Jurkat, Clone E6-1 (cell line): ENCODE results near the gene PTPN14.
A peak's percentile ranks its signal among the peaks of the same experiment; 100 is the strongest.

Source experiments
- DNase-seq: peaks from one replicate; pipeline ENCODE4 v3.0.0-alpha.2; 2011; ENCODE audit warnings: low read depth, low spot score
- H3K4me3 ChIP-seq: 2 replicates; pipeline ENCODE4 v1.5.1; 2011; ENCODE audit warnings: mild to moderate bottlenecking, low read length, control low read depth, moderate library complexity

The PTPN14 gene

DNA sequence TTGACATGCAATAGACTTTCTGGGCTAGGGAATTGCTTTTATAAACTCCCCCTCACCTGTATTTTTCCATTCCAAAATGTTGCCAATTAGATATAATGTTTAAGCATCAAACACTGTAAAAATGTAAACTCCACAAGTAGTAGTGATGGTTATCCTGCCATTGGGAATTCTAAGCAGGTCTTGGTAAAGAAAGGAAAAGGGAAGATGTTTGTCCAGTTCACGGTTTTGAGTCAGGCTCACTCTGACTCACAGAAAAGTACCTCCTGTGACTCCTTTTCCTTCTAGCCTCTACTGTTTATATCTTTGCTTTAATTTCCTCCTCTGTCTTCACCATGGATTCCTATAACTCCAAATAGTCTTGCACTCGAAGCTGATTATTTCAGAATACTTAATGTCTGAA lies 19.0 kb upstream of the PTPN14 start:
- DNase-seq: no peak
- no peak overlapping the region for H3K4me3 ChIP-seq

DNA sequence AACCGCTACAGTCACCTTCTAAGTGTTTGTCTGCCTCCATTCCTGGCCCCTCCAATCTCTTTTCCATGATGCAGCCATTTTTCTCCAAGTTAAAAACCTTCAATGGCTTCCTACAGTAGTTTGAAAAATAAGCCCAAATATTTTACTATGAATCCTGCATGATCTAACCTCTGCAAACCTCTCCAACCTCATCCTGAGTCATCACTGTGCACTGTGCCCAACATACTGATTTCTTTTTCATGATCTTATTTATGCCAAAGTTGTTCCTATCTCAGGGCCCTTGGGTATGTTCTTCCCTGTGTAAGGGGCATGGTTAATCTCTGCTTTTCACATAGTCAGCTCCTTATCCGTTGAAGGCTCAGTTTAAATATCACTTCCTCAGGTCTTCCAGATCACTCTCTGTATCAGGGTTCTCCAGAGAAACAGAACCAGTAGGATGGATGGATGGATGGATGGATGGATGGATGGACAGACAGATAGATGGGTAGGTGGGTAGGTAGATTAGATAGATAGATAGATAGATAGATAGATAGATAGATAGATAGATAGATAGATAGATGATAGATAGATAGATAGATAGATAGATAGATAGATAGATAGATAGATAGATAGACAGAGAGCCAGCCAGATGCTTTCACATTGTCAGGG lies 18.1 kb upstream of the PTPN14 start:
- no peak for DNase-seq
- H3K4me3 ChIP-seq: no peak overlapping the region

DNA sequence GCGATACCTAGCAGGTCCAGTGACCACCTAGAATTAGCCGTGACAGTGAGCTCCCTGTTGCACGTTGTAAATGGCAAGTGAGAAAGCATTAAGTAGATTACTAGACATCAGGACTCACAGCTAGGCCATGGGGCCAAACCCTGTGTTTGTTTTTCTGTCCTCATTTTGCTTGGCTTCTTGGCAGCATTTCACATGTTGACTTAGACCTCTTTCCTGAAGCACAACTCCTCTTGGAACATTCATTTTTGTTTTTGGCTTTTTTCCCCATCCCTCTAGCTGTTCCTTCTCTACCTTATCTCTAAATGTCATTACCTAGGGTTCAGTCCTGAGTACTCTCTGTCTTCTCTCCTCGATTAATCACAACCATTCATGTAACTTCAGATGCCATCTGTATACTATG lies 16.9 kb upstream of the PTPN14 start:
- no peak for DNase-seq
- no peak overlapping the region for H3K4me3 ChIP-seq

GRCh38 chr1:214567481-214567980 lies 16.1 kb upstream of the PTPN14 start:
- H3K4me3 ChIP-seq: no peak overlapping the region
- DNase-seq: no peak

- no peak overlapping the region for H3K4me3 ChIP-seq
- no peak for DNase-seq
Measured at GRCh38 chr1:214566158-214567104, 15.0 kb upstream of the PTPN14 start.

DNA sequence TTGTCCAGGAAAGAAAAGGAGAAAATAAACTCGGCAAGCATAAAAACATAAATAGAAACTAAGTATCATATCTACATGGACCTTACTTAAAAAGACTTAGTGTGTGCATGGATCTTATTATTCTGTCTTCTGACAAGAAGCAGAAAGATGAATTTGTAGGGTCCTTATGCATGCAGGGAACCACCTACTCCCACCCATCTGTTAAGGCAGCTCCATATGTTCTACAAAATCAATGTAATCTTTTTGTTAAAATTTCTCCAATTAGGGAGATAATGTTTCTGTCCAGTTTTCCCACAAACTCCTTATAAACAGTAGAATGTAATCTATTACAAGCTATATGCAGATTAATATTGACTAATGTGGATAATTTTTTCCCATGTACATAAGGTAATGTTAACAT lies 13.9 kb upstream of the PTPN14 start:
- no peak overlapping the region for H3K4me3 ChIP-seq
- DNase-seq: no peak

GRCh38 chr1:214563881-214564280 lies 12.5 kb upstream of the PTPN14 start:
- H3K4me3 ChIP-seq: no peak overlapping the region
- DNase-seq: no peak

GRCh38 chr1:214557952-214558735 lies 6.7 kb upstream of the PTPN14 start:
- no peak for DNase-seq
- H3K4me3 ChIP-seq: no peak overlapping the region

DNA sequence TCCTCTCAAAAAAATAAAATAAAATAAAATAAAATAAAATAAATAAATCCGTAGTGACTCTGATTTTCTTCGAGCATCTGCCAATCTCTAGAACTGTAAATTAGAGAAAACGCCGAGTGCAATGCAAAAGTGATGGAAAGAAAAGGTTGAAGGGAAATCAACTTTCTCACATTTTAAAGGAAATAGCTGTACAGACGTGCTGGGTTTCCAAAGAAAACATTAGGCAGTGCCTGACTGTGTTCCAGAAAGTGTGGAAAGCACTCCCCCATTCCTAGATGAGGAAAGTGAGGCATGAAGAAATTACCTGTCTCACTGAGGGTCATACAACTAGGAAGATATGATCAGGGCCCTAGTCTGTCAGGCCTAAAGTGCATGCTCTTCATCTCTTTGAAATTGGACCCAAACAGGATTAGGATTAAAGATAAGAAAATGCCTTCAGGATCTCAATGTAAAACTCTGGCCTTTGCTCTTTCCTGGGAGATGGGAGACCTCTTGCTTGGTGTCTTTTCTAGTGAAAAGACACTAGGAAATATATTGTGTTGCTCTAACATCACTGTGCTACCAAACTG lies 1.8 kb upstream of the PTPN14 start:
- H3K4me3 ChIP-seq: no peak overlapping the region
- DNase-seq: no peak

- peak overlapping the region; percentile 37 for H3K4me3 ChIP-seq
- no peak for DNase-seq
Measured at GRCh38 chr1:214552174-214552608, 789 bp upstream of the PTPN14 start.

- peak overlapping the region; percentile 23; the same call in 1 of the 2 replicates for H3K4me3 ChIP-seq
- no peak for DNase-seq
Measured at GRCh38 chr1:214550857-214551435, 456 bp downstream of the PTPN14 start.

GRCh38 chr1:214550013-214550856 lies 1.2 kb downstream of the PTPN14 start:
- H3K4me3 ChIP-seq: no peak overlapping the region
- no peak for DNase-seq

- H3K4me3 ChIP-seq: no peak overlapping the region
- DNase-seq: no peak
Measured at GRCh38 chr1:214549604-214550003, 1.8 kb downstream of the PTPN14 start.

GRCh38 chr1:214548988-214549387 lies 2.4 kb downstream of the PTPN14 start:
- DNase-seq: no peak
- H3K4me3 ChIP-seq: no peak overlapping the region

- H3K4me3 ChIP-seq: no peak overlapping the region
- DNase-seq: no peak
Measured at GRCh38 chr1:214548271-214548670, 3.1 kb downstream of the PTPN14 start.

GRCh38 chr1:214547747-214548146 lies 3.7 kb downstream of the PTPN14 start:
- no peak for DNase-seq
- no peak overlapping the region for H3K4me3 ChIP-seq

- H3K4me3 ChIP-seq: no peak overlapping the region
- DNase-seq: no peak
Measured at GRCh38 chr1:214546886-214547641, 4.3 kb downstream of the PTPN14 start.
